Activated gamma-delta T cell treated with Interleukin-2 at 50 U/mL for 16 hours (primary cell): Measurements from ENCODE around the gene PTPN12.
"Not testable (repeated sequence)": the region's sequence is repeated elsewhere in the genome, so short reads cannot be mapped to it uniquely, and the experiment has no call there.

ENCODE experiments used
- DNase-seq: peaks from one replicate; pipeline ENCODE4 v3.0.0-alpha.2; 2020

Gene PTPN12

GRCh38 chr7:77538281-77539212 is 1.5 kb downstream of the PTPN12 start:
- no peak for DNase-seq

GRCh38 chr7:77540402-77540822 is 3.3 kb downstream of the PTPN12 start:
- no peak for DNase-seq

GRCh38 chr7:77540993-77541392 is 3.9 kb downstream of the PTPN12 start:
- DNase-seq, result not testable (repeated sequence)

- DNase-seq, result no peak
Measured at GRCh38 chr7:77542409-77542808, 5.3 kb downstream of the PTPN12 start.

- no peak for DNase-seq
Measured at GRCh38 chr7:77542895-77543294, 5.8 kb downstream of the PTPN12 start.

- no peak for DNase-seq
Measured at GRCh38 chr7:77543910-77544309, 6.8 kb downstream of the PTPN12 start.

GRCh38 chr7:77544518-77544917 is 7.4 kb downstream of the PTPN12 start:
- no peak for DNase-seq

GRCh38 chr7:77548206-77548605 is 11.1 kb downstream of the PTPN12 start:
- no peak for DNase-seq

GRCh38 chr7:77549106-77549870 is 12.2 kb downstream of the PTPN12 start:
- no peak for DNase-seq

GRCh38 chr7:77550586-77550985 is 13.5 kb downstream of the PTPN12 start:
- no peak for DNase-seq

GRCh38 chr7:77553123-77553522 is 16.0 kb downstream of the PTPN12 start:
- DNase-seq, result no peak

GRCh38 chr7:77558284-77558967 is 21.3 kb downstream of the PTPN12 start:
- no peak for DNase-seq

- no peak for DNase-seq
Measured at GRCh38 chr7:77561352-77561751, 24.3 kb downstream of the PTPN12 start.

GRCh38 chr7:77563275-77563674 is 26.2 kb downstream of the PTPN12 start:
- no peak for DNase-seq

- no peak for DNase-seq
Measured at GRCh38 chr7:77565917-77566316, 28.8 kb downstream of the PTPN12 start.

GRCh38 chr7:77566421-77566820 is 29.3 kb downstream of the PTPN12 start:
- DNase-seq, result no peak

GRCh38 chr7:77569514-77570232 is 32.6 kb downstream of the PTPN12 start:
- no peak for DNase-seq

GRCh38 chr7:77570330-77571011 is 33.4 kb downstream of the PTPN12 start:
- no peak for DNase-seq

- DNase-seq, result no peak
Measured at GRCh38 chr7:77571801-77572200, 34.7 kb downstream of the PTPN12 start.

GRCh38 chr7:77575187-77575586 is 38.1 kb downstream of the PTPN12 start:
- DNase-seq, result no peak

GRCh38 chr7:77576856-77577255 is 39.8 kb downstream of the PTPN12 start:
- no peak for DNase-seq

- no peak for DNase-seq
Measured at GRCh38 chr7:77579797-77580196, 42.7 kb downstream of the PTPN12 start.
